CD14-positive monocyte (primary cell): ENCODE results near the gene HAO2. TPM values are rescaled to one million over a fixed set of nuclear protein-coding genes. Genes with fewer than 3 reads are reported as not detected.

Experiments used
- DNase-seq, 3 donors: peaks; one replicate each; pipeline ENCODE4 v3.0.0-alpha.2; 2011 to 2022
- H2AFZ ChIP-seq: 2 replicates; pipeline ENCODE4 v1.6.0; 2012; ENCODE audit warnings: mild to moderate bottlenecking, low read depth, low read length, inconsistent platforms; ENCODE audit not compliant: insufficient read depth, poor library complexity, severe bottlenecking
- H3K27ac ChIP-seq, 2 donors: 1 replicate in 1 of 2; 2 replicates in 1 of 2; pipeline ENCODE4 v1.5.1; 2012 to 2013; ENCODE audit warnings: low read length in 2 of 2, control low read depth in 1 of 2, inconsistent platforms in 1 of 2, low read depth in 1 of 2, mild to moderate bottlenecking in 1 of 2
- H3K27me3 ChIP-seq, 2 donors: one replicate each; pipeline versions ENCODE4 v1.6.0 to v1.6.1; 2011 to 2013; ENCODE audit warnings: low read length in 2 of 2; ENCODE audit not compliant: control insufficient read depth in 2 of 2, insufficient read depth in 2 of 2
- H3K36me3 ChIP-seq, 2 donors: replicated peaks in 1 of 2; 1 replicate in 1 of 2; 2 replicates in 1 of 2; pipeline versions ENCODE4 v1.5.1 to v1.6.1; 2012 to 2013; ENCODE audit warnings: low read length in 2 of 2, control low read depth in 1 of 2, inconsistent platforms in 1 of 2, mild to moderate bottlenecking in 1 of 2; ENCODE audit not compliant: insufficient read depth in 2 of 2, control insufficient read depth in 1 of 2
- H3K4me1 ChIP-seq, 2 donors: 1 replicate in 1 of 2; 2 replicates in 1 of 2; pipeline versions ENCODE4 v1.5.1 to v1.6.1; 2012 to 2013; ENCODE audit warnings: low read length in 2 of 2, control low read depth in 1 of 2, inconsistent platforms in 1 of 2, mild to moderate bottlenecking in 1 of 2, moderate library complexity in 1 of 2; ENCODE audit not compliant: insufficient read depth in 2 of 2, control insufficient read depth in 1 of 2
- H3K4me2 ChIP-seq: replicated peaks from 2 replicates; pipeline ENCODE3; 2012; ENCODE audit warnings: low read length, moderate library complexity, mild to moderate bottlenecking; ENCODE audit not compliant: poor library complexity, severe bottlenecking; ENCODE audit errors: extremely low read depth
- H3K4me3 ChIP-seq, 3 experiments: fragments of 200-600 bp in 1 of 3; sonication (generic) in 1 of 3; replicated peaks in 1 of 3; 1 replicate in 2 of 3; 2 replicates in 1 of 3; pipeline ENCODE4 v1.5.1; 2011 to 2013; ENCODE audit warnings: low read length in 3 of 3, mild to moderate bottlenecking in 3 of 3, control low read depth in 2 of 3, low read depth in 2 of 3, inconsistent platforms in 1 of 3, moderate library complexity in 1 of 3
- H3K79me2 ChIP-seq: 2 replicates; pipeline ENCODE4 v1.6.0; 2012; ENCODE audit warnings: mild to moderate bottlenecking, control low read depth, inconsistent platforms, low read length, moderate library complexity; ENCODE audit not compliant: insufficient read depth
- H3K9ac ChIP-seq: 2 replicates; pipeline ENCODE4 v1.6.0; 2017; ENCODE audit warnings: low read length, mild to moderate bottlenecking; ENCODE audit not compliant: insufficient read depth, poor library complexity, severe bottlenecking
- H3K9me3 ChIP-seq, 2 donors: replicated peaks in 1 of 2; 1 replicate in 1 of 2; 2 replicates in 1 of 2; pipeline versions ENCODE4 v1.5.1 to v1.6.1; 2012 to 2013; ENCODE audit warnings: low read length in 2 of 2, control low read depth in 1 of 2; ENCODE audit not compliant: control insufficient read depth in 1 of 2, insufficient read depth in 1 of 2
- H4K20me1 ChIP-seq: 2 replicates; pipeline ENCODE4 v1.6.0; 2012; ENCODE audit warnings: mild to moderate bottlenecking, low read length, control low read depth, moderate library complexity; ENCODE audit not compliant: insufficient read depth
- H3K27ac Mint-ChIP-seq, 7 donors: one replicate each; pipeline ENCODE4 v1.8.0; 2020; ENCODE audit warnings: mild to moderate bottlenecking in 7 of 7, mixed read lengths in 7 of 7, moderate library complexity in 6 of 7, inconsistent platforms in 2 of 7
- H3K27me3 Mint-ChIP-seq, 3 donors: one replicate each; pipeline ENCODE4 v1.8.0; 2021 to 2022; ENCODE audit warnings: low read depth in 3 of 3, mild to moderate bottlenecking in 3 of 3, mixed read lengths in 3 of 3, moderate library complexity in 3 of 3, inconsistent platforms in 1 of 3
- H3K36me3 Mint-ChIP-seq, 2 donors: one replicate each; pipeline ENCODE4 v1.8.0; 2020; ENCODE audit warnings: mixed read lengths in 2 of 2, inconsistent platforms in 1 of 2, mild to moderate bottlenecking in 1 of 2
- H3K4me1 Mint-ChIP-seq: one replicate; pipeline ENCODE4 v1.8.0; 2020; ENCODE audit warnings: mild to moderate bottlenecking, mixed read lengths
- H3K4me3 Mint-ChIP-seq, 2 donors: one replicate each; pipeline ENCODE4 v1.8.0; 2020; ENCODE audit warnings: mild to moderate bottlenecking in 2 of 2, mixed read lengths in 2 of 2, moderate library complexity in 1 of 2
- H3K9me3 Mint-ChIP-seq, 7 donors: one replicate each; pipeline ENCODE4 v1.8.0; 2020 to 2022; ENCODE audit warnings: mixed read lengths in 7 of 7, mild to moderate bottlenecking in 6 of 7, moderate library complexity in 6 of 7, inconsistent platforms in 2 of 7
- CTCF ChIP-seq: fragments of 200-600 bp; IDR thresholded peaks from one replicate; pipeline ENCODE4 v1.8.0; 2022; ENCODE audit warnings: antibody characterized with exemption, mild to moderate bottlenecking
- WGBS: methylation state at CpG from one replicate; pipeline ENCODE4 v1.1.5; 2013; ENCODE audit warnings: missing lambda C conversion rate; ENCODE audit not compliant: insufficient coverage; 5-methylcytosine and 5-hydroxymethylcytosine counted together
- intact Hi-C, 2 donors: fragments of 100-400 bp; cut with micrococcal nuclease; formaldehyde crosslinking; loops; one replicate each; pipeline versions ENCODE4 v1.15.0 to v1.15.1; 2023
- polyA plus RNA-seq, 3 donors: library from polyadenylated mRNA; depleted of rRNA in 1 of 3; unstranded in 2 of 3; stranded (reverse) in 1 of 3; fragments of 300-500 nt in 2 of 3; fragments of >200 nt in 1 of 3; fragmentation: Illumina TruSeq in 2 of 3; gene quantifications; 1 replicate in 2 of 3; 2 replicates in 1 of 3; pipeline ENCODE4 v1.2.3, GENCODE V29; 2012 to 2021

HAO2 gene
- polyA plus RNA-seq, 3 donors, result not detected

DNA sequence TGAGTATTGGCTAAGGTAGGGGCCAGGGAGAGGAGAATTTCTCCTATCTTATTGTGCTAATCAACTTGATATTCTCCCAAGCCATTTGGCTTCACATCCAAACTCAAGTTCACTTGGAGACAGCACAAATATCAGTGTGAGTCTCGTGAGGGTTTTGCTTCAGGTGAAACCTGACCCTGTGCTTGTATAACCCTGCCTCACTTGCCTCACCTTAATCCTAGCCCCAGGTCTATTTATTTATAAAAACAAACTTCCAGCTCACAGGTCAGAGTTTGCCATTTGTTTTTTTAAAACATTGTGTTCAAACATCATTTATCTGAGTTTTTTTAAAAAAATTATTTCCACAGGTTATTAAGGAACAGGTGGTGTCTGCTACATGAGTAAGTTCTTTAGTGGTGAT lies 19.9 kb downstream of the HAO2 start:
- H3K36me3 Mint-ChIP-seq, result no peaks in the 10 kb centered on the region

GRCh38 chr1:119390526-119390925 lies 21.9 kb downstream of the HAO2 start:
- no peak for TF ChIP-seq CTCF
- peaks cover 0 to 2% (median 0%) of the 10 kb centered on the region in 7 donors for H3K9me3 Mint-ChIP-seq
- Histone ChIP-seq H3K4me3 (no peak overlapping the region), H3K27me3 (peaks cover 0 to 2% of the 10 kb centered on the region in 2 donors), H3K4me1 (no peaks in the 10 kb centered on the region), H3K9me3 (no peaks in the 10 kb centered on the region), H3K27ac (no peak overlapping the region), H3K9ac (no peak overlapping the region), H3K36me3 (no peaks in the 10 kb centered on the region), H2AFZ (no peak overlapping the region), H3K79me2 (no peaks in the 10 kb centered on the region), H4K20me1 (no peaks in the 10 kb centered on the region), H3K4me2 (no peak overlapping the region)
- no peak overlapping the region for H3K4me3 Mint-ChIP-seq
- H3K4me1 Mint-ChIP-seq, result no peaks in the 10 kb centered on the region
- no peak for DNase-seq
- intact Hi-C loops, result no loop called here
- no peak overlapping the region for H3K27ac Mint-ChIP-seq
- no peaks in the 10 kb centered on the region for H3K36me3 Mint-ChIP-seq
- peaks cover 2 to 8% (median 3%) of the 10 kb centered on the region in 3 donors for H3K27me3 Mint-ChIP-seq

More for the DNA sequence above, 19.9 kb downstream of the HAO2 start:
- peaks cover 1 to 4% (median 3%) of the 10 kb centered on the region in 3 donors for H3K27me3 Mint-ChIP-seq
- no peak overlapping the region for H3K4me3 Mint-ChIP-seq
- no peaks in the 10 kb centered on the region for H3K4me1 ChIP-seq
- intact Hi-C loops, result no loop called here
- no peak overlapping the region for H2AFZ ChIP-seq
- no peak for TF ChIP-seq CTCF
- H3K36me3 ChIP-seq, result no peaks in the 10 kb centered on the region
- H4K20me1 ChIP-seq, result no peaks in the 10 kb centered on the region
- H3K4me1 Mint-ChIP-seq, result no peaks in the 10 kb centered on the region
- no peaks in the 10 kb centered on the region for H3K9me3 ChIP-seq
- H3K9me3 Mint-ChIP-seq, result peaks cover 0 to 2% (median 0%) of the 10 kb centered on the region in 7 donors
- no peak overlapping the region for H3K4me2 ChIP-seq
- no peaks in the 10 kb centered on the region for H3K79me2 ChIP-seq
- no peak overlapping the region for H3K27ac Mint-ChIP-seq
- peaks cover 0 to 2% of the 10 kb centered on the region in 2 donors for H3K27me3 ChIP-seq
- DNase-seq, result no peak
- no peak overlapping the region for H3K9ac ChIP-seq
- H3K4me3 ChIP-seq, result no peak overlapping the region
- 83% methylated on average over 1 of the region's 1 CpG for WGBS
- H3K27ac ChIP-seq, result no peak overlapping the region
